AG09309 (cell line): ENCODE measurements around the gene CYP4F2.
"Not testable (repeated sequence)": the region's sequence is repeated elsewhere in the genome, so short reads cannot be mapped to it uniquely, and the experiment has no call there.

Experiments
- DNase-seq: peaks from one replicate; pipeline ENCODE4 v3.0.0-alpha.2; 2010; ENCODE audit warnings: low read depth
- H3K4me3 ChIP-seq: 2 replicates; pipeline ENCODE4 v1.5.1; 2011; ENCODE audit warnings: mild to moderate bottlenecking, low read depth, low read length, moderate library complexity; ENCODE audit not compliant: control insufficient read depth
- CTCF ChIP-seq: IDR thresholded peaks from 2 replicates; pipeline ENCODE4 v1.5.1; 2011; ENCODE audit warnings: mild to moderate bottlenecking, low read depth, low read length, inconsistent platforms; ENCODE audit not compliant: insufficient read depth, control insufficient read depth; ENCODE audit errors: missing control alignments

Gene CYP4F2

GRCh38 chr19:15829786-15830185 lies 68.1 kb downstream of the CYP4F2 start:
- no peak for TF ChIP-seq CTCF
- no peak overlapping the region for H3K4me3 ChIP-seq

GRCh38 chr19:15829306-15829698 lies 68.6 kb downstream of the CYP4F2 start:
- DNase-seq, result no peak
- no peak overlapping the region for H3K4me3 ChIP-seq
- no peak for TF ChIP-seq CTCF

More at GRCh38 chr19:15829786-15830185, 68.1 kb downstream of the CYP4F2 start:
- no peak for DNase-seq

- DNase-seq, result not testable (repeated sequence)
These were observed 69.1 kb downstream of the CYP4F2 start for GRCh38 chr19:15828611-15829305.

GRCh38 chr19:15828121-15828610 lies 69.7 kb downstream of the CYP4F2 start:
- H3K4me3 ChIP-seq, result no peak overlapping the region
- no peak for DNase-seq
- no peak for TF ChIP-seq CTCF

More at GRCh38 chr19:15828611-15829305, 69.1 kb downstream of the CYP4F2 start:
- H3K4me3 ChIP-seq, result not testable (repeated sequence)
